Brain microvascular endothelial cell (primary cell): ENCODE measurements around the gene GFAP.
A peak's percentile ranks its signal among the peaks of the same experiment; 100 is the strongest.

Experiments
- DNase-seq: peaks from one replicate; pipeline ENCODE4 v3.0.0-alpha.2; 2020
- H3K27ac ChIP-seq: fragments of 250-450 bp; sonication (Bioruptor Pico); 2 replicates; pipeline ENCODE4 v1.5.1; 2020; ENCODE audit warnings: mild to moderate bottlenecking, moderate library complexity
- H3K27me3 ChIP-seq: fragments of 250-450 bp; sonication (Bioruptor Pico); replicated peaks from 2 replicates; pipeline ENCODE4 v1.5.1; 2020; ENCODE audit warnings: mild to moderate bottlenecking
- H3K36me3 ChIP-seq: fragments of 250-450 bp; sonication (Bioruptor Pico); replicated peaks from 2 replicates; pipeline ENCODE4 v1.5.1; 2020; ENCODE audit warnings: mild to moderate bottlenecking
- H3K4me3 ChIP-seq: 2 replicates; pipeline ENCODE4 v1.5.1; 2011; ENCODE audit warnings: low read depth, mild to moderate bottlenecking, control low read depth, low read length, moderate library complexity
- CTCF ChIP-seq: IDR thresholded peaks from 2 replicates; pipeline ENCODE4 v1.5.1; 2011; ENCODE audit warnings: low read depth, mild to moderate bottlenecking, moderate library complexity, low read length, control low read depth, inconsistent platforms; ENCODE audit errors: missing control alignments
- in situ Hi-C: cut with HindIII; loops from 2 replicates; pipeline ENCODE4 v1.10.0; 2017; ENCODE audit warnings: low sequenced_read_pairs, low pct_ligation_motif_present

GFAP gene

GRCh38 chr17:44911133-44912001, 3.9 kb downstream of the GFAP start:
- no peaks in the 10 kb centered on the region for H3K36me3 ChIP-seq
- H3K27me3 ChIP-seq, result no peaks in the 10 kb centered on the region
- no peak overlapping the region for H3K27ac ChIP-seq
- H3K4me3 ChIP-seq, result peak overlapping the region; percentile 30
- in situ Hi-C loops, result loop anchor here (25.0 kb wide), 1 partner anchor 101 kb away; no protein-coding TSS in a partner anchor
- TF ChIP-seq CTCF, result peak; percentile 77
- peak; percentile 35 for DNase-seq

- no peak for DNase-seq
- TF ChIP-seq CTCF, result no peak
- H3K36me3 ChIP-seq, result no peaks in the 10 kb centered on the region
- H3K27ac ChIP-seq, result no peak overlapping the region
- no peaks in the 10 kb centered on the region for H3K27me3 ChIP-seq
- no peak overlapping the region for H3K4me3 ChIP-seq
- in situ Hi-C loops, result loop anchor here (25.0 kb wide), 1 partner anchor 102 kb away; no protein-coding TSS in a partner anchor
Measured at GRCh38 chr17:44910231-44911106, 4.8 kb downstream of the GFAP start.

GRCh38 chr17:44909681-44910144, 5.6 kb downstream of the GFAP start:
- peak overlapping the region; percentile 12 for H3K4me3 ChIP-seq
- no peaks in the 10 kb centered on the region for H3K27me3 ChIP-seq
- no peak for TF ChIP-seq CTCF

GRCh38 chr17:44908761-44909326, 6.5 kb downstream of the GFAP start:
- Histone ChIP-seq H3K27me3 (no peaks in the 10 kb centered on the region), H3K27ac (no peak overlapping the region), H3K4me3 (no peak overlapping the region), H3K36me3 (no peaks in the 10 kb centered on the region)
- no peak for TF ChIP-seq CTCF
- DNase-seq, result no peak
- in situ Hi-C loops, result loop anchor here (25.0 kb wide), 1 partner anchor 103 kb away; no protein-coding TSS in a partner anchor

More at GRCh38 chr17:44909681-44910144, 5.6 kb downstream of the GFAP start:
- peak overlapping the region; percentile 34 for H3K27ac ChIP-seq
- no peaks in the 10 kb centered on the region for H3K36me3 ChIP-seq
- peak; percentile 61 for DNase-seq
- in situ Hi-C loops, result loop anchor here (25.0 kb wide), 1 partner anchor 103 kb away; no protein-coding TSS in a partner anchor

GRCh38 chr17:44907729-44908470, 7.4 kb downstream of the GFAP start:
- Histone ChIP-seq H3K4me3 (no peak overlapping the region), H3K27me3 (no peaks in the 10 kb centered on the region), H3K36me3 (no peaks in the 10 kb centered on the region), H3K27ac (no peak overlapping the region)
- DNase-seq, result no peak
- no peak for TF ChIP-seq CTCF
- in situ Hi-C loops, result loop anchor here (25.0 kb wide), 1 partner anchor 104 kb away; no protein-coding TSS in a partner anchor
